AG10803 (cell line): ENCODE results near the gene CDC73.
"Not testable (repeated sequence)": the region's sequence is repeated elsewhere in the genome, so short reads cannot be mapped to it uniquely, and the experiment has no call there.

Experiments used
- DNase-seq: peaks from one replicate; pipeline ENCODE4 v3.0.0; 2010; ENCODE audit warnings: low read depth
- H3K4me3 ChIP-seq: 2 replicates; pipeline ENCODE4 v1.5.1; 2011; ENCODE audit warnings: mild to moderate bottlenecking, low read length, control low read depth
- CTCF ChIP-seq: conservative IDR thresholded peaks from 2 replicates; pipeline ENCODE4 v1.5.1; 2011; ENCODE audit warnings: mild to moderate bottlenecking, low read length, control low read depth, inconsistent platforms

The CDC73 gene

GRCh38 chr1:193113992-193114332, 7.9 kb upstream of the CDC73 start:
- no peak overlapping the region for H3K4me3 ChIP-seq
- DNase-seq = no peak
- TF ChIP-seq CTCF = no peak

GRCh38 chr1:193114485-193115095, 7.2 kb upstream of the CDC73 start:
- H3K4me3 ChIP-seq = no peak overlapping the region
- DNase-seq = no peak
- TF ChIP-seq CTCF = no peak

- no peak overlapping the region for H3K4me3 ChIP-seq
- DNase-seq = peak; percentile 98
- TF ChIP-seq CTCF = no peak
These were observed 6.1 kb upstream of the CDC73 start for GRCh38 chr1:193115629-193116227.

- DNase-seq = not testable (repeated sequence)
These were observed 4.7 kb upstream of the CDC73 start for GRCh38 chr1:193117167-193117566.

GRCh38 chr1:193118194-193118593, 3.6 kb upstream of the CDC73 start:
- H3K4me3 ChIP-seq = no peak overlapping the region
- DNase-seq = no peak
- no peak for TF ChIP-seq CTCF

More at GRCh38 chr1:193117167-193117566, 4.7 kb upstream of the CDC73 start:
- H3K4me3 ChIP-seq = not testable (repeated sequence)

- no peak for TF ChIP-seq CTCF
- no peak for DNase-seq
- H3K4me3 ChIP-seq = no peak overlapping the region
These were observed 2.8 kb upstream of the CDC73 start for GRCh38 chr1:193118803-193119730.

- DNase-seq = no peak
- H3K4me3 ChIP-seq = peak overlapping the region; percentile 87; the same call in 1 of the 2 replicates
- TF ChIP-seq CTCF = no peak
These were observed 1.1 kb upstream of the CDC73 start for GRCh38 chr1:193120604-193121166.
